GM12878 (cell line): Measurements from ENCODE around the gene UBASH3A. TPM values are rescaled to one million over a fixed set of nuclear protein-coding genes. Genes with fewer than 3 reads are reported as not detected.
A peak's percentile ranks its signal among the peaks of the same experiment; 100 is the strongest.

ENCODE experiments used
- ATF3 ChIP-seq: IDR thresholded peaks from 2 replicates; pipeline ENCODE4 v1.6.1; 2011; ENCODE audit warnings: low read depth, mild to moderate bottlenecking, low read length, moderate library complexity, borderline replicate concordance; ENCODE audit errors: extremely low read depth
- ATF7 ChIP-seq: fragments of 450-650 bp; IDR thresholded peaks from 2 replicates; pipeline ENCODE4 v1.6.1; 2016; ENCODE audit warnings: low read depth, mild to moderate bottlenecking
- BHLHE40 ChIP-seq, 2 experiments: fragments of 450-650 bp in 1 of 2; IDR thresholded peaks; 2 replicates each; pipeline ENCODE4 v1.6.1; 2011 to 2017; ENCODE audit warnings: low read depth in 2 of 2, borderline replicate concordance in 1 of 2, improper control_type of control experiment in 1 of 2, low read length in 1 of 2, mild to moderate bottlenecking in 1 of 2
- BRCA1 ChIP-seq: IDR thresholded peaks from 2 replicates; pipeline ENCODE4 v1.6.1; 2011; ENCODE audit warnings: low read depth, low read length, improper control_type of control experiment
- CREB1 ChIP-seq: IDR thresholded peaks from 2 replicates; pipeline ENCODE4 v1.6.1; 2012; ENCODE audit warnings: low read depth, mild to moderate bottlenecking, inconsistent platforms
- CTCF ChIP-seq, 3 experiments: IDR thresholded peaks in 2 of 3; conservative IDR thresholded peaks in 1 of 3; 2 replicates each; pipeline ENCODE4 v1.5.1; 2011; ENCODE audit warnings: low read depth in 3 of 3, low read length in 3 of 3, mild to moderate bottlenecking in 3 of 3, control low read depth in 2 of 3, moderate library complexity in 2 of 3, inconsistent platforms in 1 of 3, mixed read lengths in 1 of 3; ENCODE audit not compliant: control insufficient read depth in 2 of 3, insufficient read depth in 1 of 3; ENCODE audit errors: extremely low read depth in 1 of 3
- DPF2 ChIP-seq: fragments of 450-650 bp; IDR thresholded peaks from 2 replicates; pipeline ENCODE4 v1.6.1; 2017; ENCODE audit warnings: mild to moderate bottlenecking
- E2F4 ChIP-seq: IDR thresholded peaks from 2 replicates; pipeline ENCODE4 v1.6.1; 2012; ENCODE audit warnings: low read depth, low read length, improper control_type of control experiment
- ETV6 ChIP-seq, 2 experiments: fragments of 450-650 bp in 1 of 2; IDR thresholded peaks in 1 of 2; conservative IDR thresholded peaks in 1 of 2; 2 replicates each; pipeline ENCODE4 v1.6.1; 2014; ENCODE audit warnings: antibody characterized with exemption in 1 of 2, borderline replicate concordance in 1 of 2, low read depth in 1 of 2, mild to moderate bottlenecking in 1 of 2, moderate library complexity in 1 of 2
- GATAD2B ChIP-seq: fragments of 450-650 bp; conservative IDR thresholded peaks from 2 replicates; pipeline ENCODE4 v1.6.1; 2017; ENCODE audit warnings: low read depth, mild to moderate bottlenecking, moderate library complexity
- IRF5 ChIP-seq: fragments of 450-650 bp; IDR thresholded peaks from 2 replicates; pipeline ENCODE4 v1.6.1; 2017; ENCODE audit warnings: borderline replicate concordance
- JUND ChIP-seq: IDR thresholded peaks from 2 replicates; pipeline ENCODE4 v1.6.1; 2012; ENCODE audit warnings: low read depth, mild to moderate bottlenecking, low read length, improper control_type of control experiment, moderate library complexity
- MEF2A ChIP-seq: IDR thresholded peaks from 2 replicates; pipeline ENCODE4 v1.6.1; 2011; ENCODE audit warnings: low read depth, mild to moderate bottlenecking, low read length, moderate library complexity; ENCODE audit not compliant: insufficient read depth
- MTA3 ChIP-seq: IDR thresholded peaks from 2 replicates; pipeline ENCODE4 v1.6.1; 2012; ENCODE audit warnings: low read length, inconsistent platforms, borderline replicate concordance
- MYC ChIP-seq: IDR thresholded peaks from 2 replicates; pipeline ENCODE4 v1.6.1; 2011; ENCODE audit warnings: mild to moderate bottlenecking, low read length, moderate library complexity, inconsistent platforms; ENCODE audit not compliant: insufficient read depth, insufficient replicate concordance, insufficient read length, severe bottlenecking
- NFYB ChIP-seq: IDR thresholded peaks from 2 replicates; pipeline ENCODE4 v1.6.1; 2011; ENCODE audit warnings: low read depth, mild to moderate bottlenecking, low read length, improper control_type of control experiment, moderate library complexity; ENCODE audit not compliant: insufficient read depth
- RBBP5 ChIP-seq: fragments of 200-600 bp; sonication (generic); conservative IDR thresholded peaks from 2 replicates; pipeline ENCODE4 v1.6.1; 2016
- SPI1 ChIP-seq: IDR thresholded peaks from 2 replicates; pipeline ENCODE4 v1.6.1; 2011; ENCODE audit warnings: low read depth, mild to moderate bottlenecking, low read length, moderate library complexity, borderline replicate concordance; ENCODE audit not compliant: insufficient read depth
- STAT1 ChIP-seq: fragments of 450-650 bp; conservative IDR thresholded peaks from 2 replicates; pipeline ENCODE4 v1.6.1; 2014; ENCODE audit warnings: antibody characterized with exemption, mild to moderate bottlenecking
- ZBTB33 ChIP-seq: fragments of 450-650 bp; IDR thresholded peaks from 2 replicates; pipeline ENCODE4 v1.6.1; 2017; ENCODE audit warnings: mild to moderate bottlenecking
- ZNF217 ChIP-seq: fragments of 450-650 bp; IDR thresholded peaks from 2 replicates; pipeline ENCODE4 v1.6.1; 2017; ENCODE audit warnings: antibody characterized with exemption, mild to moderate bottlenecking
- ZNF24 ChIP-seq: fragments of 450-650 bp; IDR thresholded peaks from 2 replicates; pipeline ENCODE4 v1.6.1; 2017; ENCODE audit warnings: antibody characterized with exemption, mild to moderate bottlenecking
- ZNF384 ChIP-seq: IDR thresholded peaks from 2 replicates; pipeline ENCODE4 v1.6.1; 2012; ENCODE audit warnings: low read depth, mild to moderate bottlenecking, low read length, improper control_type of control experiment, borderline replicate concordance
- ZSCAN29 ChIP-seq: fragments of 450-650 bp; IDR thresholded peaks from 2 replicates; pipeline ENCODE4 v1.6.1; 2017; ENCODE audit warnings: mild to moderate bottlenecking, moderate library complexity
- polyA plus RNA-seq, 11 experiments: library from polyadenylated mRNA; depleted of rRNA in 4 of 11; unstranded in 6 of 11; stranded (reverse) in 5 of 11; fragments of >200 nt; fragmentation: Nextera tagmentation in 4 of 11; fragmentation: Illumina TruSeq in 1 of 11; extraction: Ambion mirVana in 4 of 11; extraction: Trizol in 1 of 11; gene quantifications; 1 replicate in 1 of 11; 2 replicates in 10 of 11; pipeline versions ENCODE4 v1.2.1 to v1.2.3, GENCODE V29; 2011 to 2016; ENCODE audit warnings: inconsistent platforms in 2 of 11, missing spikeins in 2 of 11, low read depth in 1 of 11
- total RNA-seq, 4 experiments: library from RNA; depleted of rRNA in 3 of 4; stranded (reverse); fragments of >200 nt in 3 of 4; fragmentation: Illumina TruSeq in 1 of 4; extraction: Trizol in 1 of 4; gene quantifications; 2 replicates each; pipeline versions ENCODE4 v1.2.1 to v1.2.3, GENCODE V29; 2013 to 2021

The UBASH3A gene
- total and polyA plus RNA-seq, 10 of the 15 experiments (the other 5 are each of a cell fraction or from before 2014, with no cell fraction given) = 0.04 to 0.39 (median 0.23) TPM; not detected in 1

GRCh38 chr21:42400525-42400924, 3.2 kb upstream of the UBASH3A start (continued):
- no peak for TF ChIP-seq IRF5
- peak; percentile 54; the same call in 1 of the 2 replicates for TF ChIP-seq MEF2A
- TF ChIP-seq CREB1 = no peak
- TF ChIP-seq BHLHE40 (IDR thresholded peaks at IDR 0.05; ENCODE audit: borderline replicate concordance in 1 of 2, low read depth in 2 of 2, low read length in 1 of 2) = peak; percentile 33 to 47; a peak in 3 of 4 replicates
- TF ChIP-seq CTCF (IDR thresholded peaks at IDR 0.05 in 2 of 3, conservative IDR thresholded peaks at IDR 0.05 in 1 of 3; ENCODE audit: control insufficient read depth in 2 of 3, extremely low read depth in 1 of 3, insufficient read depth in 1 of 3, low read depth in 3 of 3, low read length in 3 of 3) = no peak
- no peak for TF ChIP-seq ATF3
- no peak for TF ChIP-seq ZBTB33
- TF ChIP-seq DPF2 = no peak
- no peak for TF ChIP-seq ZNF384
- TF ChIP-seq MYC = no peak
- no peak for TF ChIP-seq BRCA1
- TF ChIP-seq ZNF217 = no peak
- no peak for TF ChIP-seq STAT1
- no peak for TF ChIP-seq MTA3
- no peak for TF ChIP-seq ZSCAN29
- TF ChIP-seq JUND = no peak
- TF ChIP-seq NFYB = no peak
- TF ChIP-seq ATF7 = peak; percentile 49; the same call in 1 of the 2 replicates
- TF ChIP-seq GATAD2B = no peak
- TF ChIP-seq E2F4 = no peak
- no peak for TF ChIP-seq RBBP5
- TF ChIP-seq ETV6 (conservative IDR thresholded peaks at IDR 0.05 in 1 of 2, IDR thresholded peaks at IDR 0.05 in 1 of 2; ENCODE audit: borderline replicate concordance in 1 of 2, low read depth in 1 of 2) = no peak
- no peak for TF ChIP-seq SPI1
- TF ChIP-seq ZNF24 = no peak
